ENCODE data around the gene SLC7A5. TPM values are rescaled to one million over a fixed set of nuclear protein-coding genes. Genes with fewer than 3 reads are reported as not detected.
A peak's percentile ranks its signal among the peaks of the same experiment; 100 is the strongest.

The SLC7A5 gene
- total and polyA plus RNA-seq, 2 of the 13 experiments (the other 11 are each of a cell fraction or from before 2014, with no cell fraction given) = 79.6 to 155 TPM

GRCh38 chr16:87830673-87831420 is 38.5 kb downstream of the SLC7A5 start:
- Histone ChIP-seq H3K27me3 (ENCODE audit: control insufficient read depth in 1 of 2, insufficient read depth in 2 of 2, low read length in 2 of 2) (no peaks in the 10 kb centered on the region), H3K9ac (ENCODE audit: insufficient read depth, low read depth, low read length) (no peak overlapping the region), H3K79me2 (ENCODE audit: insufficient read depth, low read length) (no peaks in the 10 kb centered on the region), H3K27ac (ENCODE audit: extremely low read length, insufficient read depth, low read length) (no peak overlapping the region), H3K4me1 (ENCODE audit: insufficient read depth, low read length) (peaks cover 30% of the 10 kb centered on the region), H3K9me3 (ENCODE audit: low read length) (no peaks in the 10 kb centered on the region), H3K4me3 (replicated peaks in 1 of 3; ENCODE audit: insufficient read depth in 1 of 3, low read depth in 2 of 3, low read length in 3 of 3) (no peak overlapping the region), H3K4me2 (ENCODE audit: low read depth, low read length) (no peak overlapping the region), H2AFZ (ENCODE audit: low read length) (no peak overlapping the region), H3K36me3 (replicated peaks in 1 of 2; ENCODE audit: control insufficient read depth in 1 of 2, insufficient read depth in 2 of 2, low read length in 2 of 2) (peaks cover 51 to 56% of the 10 kb centered on the region in 2 experiments), H4K20me1 (ENCODE audit: insufficient read depth, low read length) (no peaks in the 10 kb centered on the region; the same call in 1 of the 2 replicates)
- ATAC-seq (no peak), FAIRE-seq (no peak), DNase-seq (ENCODE audit: low spot score) (no peak)
- no TSS peak for BruUV-seq (replicated peaks)
- 97% methylated on average over 30 of the region's 37 CpGs for WGBS (ENCODE audit: low lambda C conversion rate)
- intact Hi-C loops (cut with micrococcal nuclease; ENCODE audit: unreplicated experiment) = no loop called here
- in situ Hi-C loops (cut with HindIII; ENCODE audit: extremely low pct_ligation_motif_present, low pct_unique_long_range_greater_than_20kb) = no loop called here
- ChIA-PET POLR2A (interaction anchor here (0.6 to 3.0 kb wide), 5 partner anchors 12 to 52 kb away, joined by 3 to 20 read pairs (median 3); partner anchors contain the start of gene SLC7A5), CTCF (ENCODE audit: low intra/inter-chr PET ratio, low total read pairs) (no interaction called here)
- TF ChIP-seq IKZF4 (CRISPR knock-in tag; IDR thresholded peaks at IDR 0.05; ENCODE audit: borderline replicate concordance, low read depth, not compliant biosample characterization) (no peak), ZSCAN25 (CRISPR knock-in tag; IDR thresholded peaks at IDR 0.05) (0 out of 2 replicates have a peak, but pooled peaks have one; percentile 26), MTA1 (CRISPR knock-in tag; IDR thresholded peaks at IDR 0.05; ENCODE audit: borderline replicate concordance) (peak; percentile 59; the same call in 1 of the 2 replicates), ZXDC (CRISPR knock-in tag; IDR thresholded peaks at IDR 0.05) (no peak), NKX3-1 (CRISPR knock-in tag; IDR thresholded peaks at IDR 0.05) (no peak), SSRP1 (CRISPR knock-in tag; IDR thresholded peaks at IDR 0.05) (0 out of 2 replicates have a peak, but pooled peaks have one; percentile 10), AFF4 (CRISPR knock-in tag; IDR thresholded peaks at IDR 0.05) (no peak), ZC3H13 (CRISPR knock-in tag; IDR thresholded peaks at IDR 0.05) (0 out of 2 replicates have a peak, but pooled peaks have one; percentile 76), ZNF460 (CRISPR knock-in tag; IDR thresholded peaks at IDR 0.05; ENCODE audit: borderline replicate concordance) (no peak), AGO2 (optimal IDR thresholded peaks at IDR 0.05; ENCODE audit: low read depth, low read length) (peak; percentile 95), ZNF672 (CRISPR knock-in tag; IDR thresholded peaks at IDR 0.05) (peak; percentile 14; the same call in 1 of the 2 replicates), ZBTB33 (CRISPR knock-in tag; IDR thresholded peaks at IDR 0.05) (0 out of 2 replicates have a peak, but pooled peaks have one; percentile 3), KAT8 (CRISPR knock-in tag; IDR thresholded peaks at IDR 0.05) (no peak)
